GM20000 (cell line): ENCODE measurements around the gene TNS3.

Experiments used
- DNase-seq: peaks from one replicate; pipeline ENCODE4 v3.0.0; 2012; ENCODE audit warnings: low spot score
- CTCF ChIP-seq: IDR thresholded peaks from 2 replicates; pipeline ENCODE4 v1.5.1; 2012; ENCODE audit warnings: mild to moderate bottlenecking, control low read depth; ENCODE audit errors: extremely low read depth, missing control alignments

Gene TNS3

DNA sequence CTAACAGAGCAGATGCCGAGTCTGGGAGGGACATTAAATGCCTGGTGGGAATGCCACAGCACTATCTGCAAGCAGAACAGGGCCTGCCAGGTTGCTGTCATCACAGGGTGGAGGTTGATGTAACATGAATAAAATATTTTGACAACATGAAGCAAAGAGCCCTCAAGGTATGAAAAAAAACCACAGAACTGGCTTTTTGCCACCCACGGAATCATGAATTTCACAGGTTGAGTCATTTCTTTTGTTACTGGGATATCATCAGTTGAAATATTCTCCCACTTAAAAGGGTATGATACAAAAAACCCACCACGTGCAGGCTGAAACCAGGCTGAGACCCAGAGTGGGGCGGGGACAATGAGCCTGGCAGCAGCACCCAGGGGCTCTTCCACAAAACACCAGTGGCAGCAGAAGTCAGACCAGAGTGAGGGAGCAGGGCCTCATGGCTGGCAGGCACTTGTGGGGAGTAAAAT is 220.1 kb downstream of the TNS3 start:
- no peak for TF ChIP-seq CTCF
- no peak for DNase-seq

DNA sequence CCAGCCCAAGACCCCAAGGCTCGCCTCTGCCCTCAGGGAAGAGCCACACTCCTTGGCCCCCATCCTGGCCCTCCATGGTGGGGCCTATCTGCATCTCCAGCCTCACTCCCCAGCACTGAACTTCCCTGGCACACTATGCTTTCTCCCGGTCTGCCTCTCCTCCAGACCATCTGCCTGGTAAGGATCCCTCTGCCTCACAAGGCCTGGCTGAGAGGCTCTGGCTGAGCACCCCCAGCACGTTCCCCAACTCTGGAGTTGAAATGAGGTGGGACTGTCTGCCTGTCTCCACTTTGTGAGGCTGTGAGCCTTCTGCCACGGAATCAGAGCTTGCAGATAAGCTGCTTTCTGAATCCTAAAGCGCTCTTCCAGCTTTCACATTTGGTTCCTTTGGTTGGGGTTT is 220.7 kb downstream of the TNS3 start:
- no peak for DNase-seq
- TF ChIP-seq CTCF: no peak

DNA sequence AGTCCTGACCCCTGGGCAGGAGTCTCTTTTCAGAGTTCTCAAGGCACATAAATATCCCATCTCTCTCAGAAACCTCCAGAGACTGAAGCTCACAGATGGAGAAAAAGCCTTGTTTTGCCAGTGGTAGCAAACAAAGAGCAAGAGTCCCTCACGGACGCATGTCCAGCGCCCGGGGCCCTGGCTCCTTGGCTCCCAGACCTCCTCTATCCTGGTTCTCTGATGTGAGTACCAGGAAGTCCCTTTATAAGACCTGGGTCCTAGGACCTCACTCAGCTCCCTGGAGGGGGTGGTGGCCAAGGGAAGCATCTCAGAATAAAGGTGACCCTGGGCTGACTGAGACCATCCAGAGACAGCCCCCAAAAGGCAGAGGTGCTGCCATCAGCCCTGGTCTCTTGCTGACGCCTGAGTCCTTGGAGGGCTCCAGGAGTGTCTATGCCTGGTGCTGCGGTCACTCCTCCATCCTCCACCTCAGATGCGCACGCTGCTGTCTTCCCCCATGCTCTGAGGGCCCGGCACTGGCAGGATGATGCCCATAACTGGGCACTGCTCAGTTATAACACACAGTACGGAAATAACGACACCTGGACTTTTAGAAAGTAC is 221.5 kb downstream of the TNS3 start:
- no peak for TF ChIP-seq CTCF
- DNase-seq: no peak

DNA sequence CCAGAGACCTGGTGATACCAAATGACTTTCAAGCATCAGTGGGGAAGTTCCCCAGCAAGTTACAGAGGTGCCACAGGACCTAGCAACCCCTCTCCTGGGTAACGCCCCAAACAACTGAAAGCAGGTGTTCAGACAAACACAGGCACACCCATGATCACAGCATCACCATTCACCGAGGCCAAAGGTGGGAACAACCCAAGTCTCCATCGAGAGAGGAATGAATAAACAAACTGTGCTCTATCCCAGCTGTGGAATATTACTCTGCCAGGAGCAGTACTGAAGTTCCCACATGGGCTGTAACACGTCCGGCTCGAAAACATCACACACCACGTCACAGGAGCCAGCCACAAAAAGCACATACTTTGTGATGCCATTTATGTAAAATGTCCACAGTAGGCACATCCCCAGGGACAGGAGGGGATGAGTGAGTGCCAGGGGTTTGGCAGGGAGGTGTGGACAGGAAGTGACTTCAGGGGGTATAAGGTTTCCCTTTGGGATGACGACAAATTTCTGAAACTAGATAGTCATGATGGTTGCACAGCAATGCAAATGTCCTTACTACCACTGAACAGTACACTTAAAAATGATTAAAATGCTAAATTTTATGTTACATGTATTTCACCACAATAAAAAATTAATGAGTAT is 222.8 kb downstream of the TNS3 start:
- no peak for DNase-seq
- no peak for TF ChIP-seq CTCF

DNA sequence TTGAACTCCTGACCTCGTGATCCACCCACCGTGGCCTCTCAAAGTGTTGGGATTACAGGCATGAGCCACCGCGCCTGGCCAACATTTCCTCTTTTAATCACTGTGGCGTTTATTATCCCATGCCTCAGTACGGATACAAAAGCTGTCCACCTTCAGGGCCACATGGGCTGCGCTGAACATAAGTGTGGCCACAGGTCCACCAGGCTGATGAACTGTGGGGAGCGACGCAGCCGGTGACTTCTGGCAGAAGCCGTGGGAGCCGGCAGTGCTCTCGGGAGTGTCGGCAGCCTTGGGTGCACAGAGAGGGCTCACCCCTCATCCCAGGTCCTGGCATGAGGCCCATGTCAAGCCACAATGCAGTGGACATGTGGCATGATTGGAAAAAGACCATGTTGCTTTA is 223.6 kb downstream of the TNS3 start:
- no peak for DNase-seq
- no peak for TF ChIP-seq CTCF

DNA sequence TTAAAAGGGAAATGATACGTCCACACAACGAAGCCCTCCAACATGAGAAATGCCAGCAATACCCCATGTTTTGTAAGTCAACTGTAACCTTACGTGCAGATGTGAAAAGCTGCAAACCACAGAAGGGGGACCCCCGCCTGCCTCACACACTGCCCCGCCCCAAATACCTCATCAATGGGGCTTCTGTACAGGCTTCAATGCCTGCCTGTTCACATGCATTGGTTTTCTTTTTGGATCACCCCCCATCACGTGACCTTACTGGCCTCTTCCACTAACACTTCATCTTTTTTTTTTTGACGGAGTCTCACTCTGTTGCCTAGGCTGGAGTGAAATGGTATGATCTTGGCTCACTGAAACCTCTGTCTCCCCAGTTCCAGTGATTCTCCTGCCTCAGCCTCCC is 224.0 kb downstream of the TNS3 start:
- no peak for TF ChIP-seq CTCF
- no peak for DNase-seq

DNA sequence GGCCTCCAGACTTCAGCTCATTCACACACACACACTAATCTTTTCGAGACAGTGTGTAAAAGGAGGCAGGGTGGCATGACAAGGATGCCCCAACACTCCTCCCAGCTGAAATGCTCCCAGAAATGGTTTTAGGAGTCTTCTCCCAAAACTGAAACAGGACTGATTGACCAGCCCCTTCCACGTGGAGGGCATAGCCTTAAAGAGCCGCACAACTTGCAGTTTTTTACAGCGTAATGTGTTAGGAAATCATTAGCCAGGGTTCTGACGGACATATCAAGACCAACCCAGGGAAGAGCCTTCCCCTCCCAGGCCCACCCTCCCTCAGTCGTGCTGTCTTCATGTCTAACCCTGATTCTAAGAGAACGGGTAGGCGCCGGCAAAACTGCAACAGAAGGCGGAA is 224.6 kb downstream of the TNS3 start:
- TF ChIP-seq CTCF: no peak
- no peak for DNase-seq
